GM12874 (cell line): ENCODE data around the gene ULBP2.

Experiments used
- CTCF ChIP-seq: IDR thresholded peaks from 2 replicates; pipeline ENCODE4 v1.5.1; 2011; ENCODE audit warnings: low read depth, mild to moderate bottlenecking, control low read depth, low read length, moderate library complexity; ENCODE audit not compliant: insufficient read depth

Gene ULBP2

GRCh38 chr6:149938571-149939355, 3.1 kb upstream of the ULBP2 start:
- no peak for TF ChIP-seq CTCF

- no peak for TF ChIP-seq CTCF
Observed at GRCh38 chr6:149939356-149939648, 2.5 kb upstream of the ULBP2 start.

GRCh38 chr6:149939909-149940671, 1.7 kb upstream of the ULBP2 start:
- TF ChIP-seq CTCF: no peak

GRCh38 chr6:149940672-149940982, 1.2 kb upstream of the ULBP2 start:
- TF ChIP-seq CTCF: no peak

- no peak for TF ChIP-seq CTCF
Observed at GRCh38 chr6:149942461-149942829, 631 bp downstream of the ULBP2 start.

GRCh38 chr6:149948011-149948410, 6.2 kb downstream of the ULBP2 start:
- no peak for TF ChIP-seq CTCF

GRCh38 chr6:149948616-149949015, 6.8 kb downstream of the ULBP2 start:
- no peak for TF ChIP-seq CTCF
